Large intestine (tissue), 3 donors: Measurements from ENCODE around the gene MGAT4A. TPM values are rescaled to one million over a fixed set of nuclear protein-coding genes. Genes with fewer than 3 reads are reported as not detected.

Experiments used
- DNase-seq, 2 donors: peaks; one replicate each; pipeline versions ENCODE4 v3.0.0 to v3.0.0-alpha.2; 2013
- H3K27ac ChIP-seq: one replicate; pipeline ENCODE4 v1.5.1; 2013; ENCODE audit warnings: low read length
- H3K27me3 ChIP-seq: 2 replicates; pipeline ENCODE4 v1.6.1; 2013; ENCODE audit warnings: low read length; ENCODE audit not compliant: control insufficient read depth, insufficient read depth
- H3K36me3 ChIP-seq: 2 replicates; pipeline ENCODE4 v1.6.1; 2013; ENCODE audit warnings: low read length; ENCODE audit not compliant: control insufficient read depth, insufficient read depth
- H3K4me1 ChIP-seq: one replicate; pipeline ENCODE4 v1.6.1; 2013; ENCODE audit warnings: low read length; ENCODE audit not compliant: control insufficient read depth, insufficient read depth
- H3K4me3 ChIP-seq: one replicate; pipeline ENCODE4 v1.5.1; 2013; ENCODE audit warnings: low read length
- H3K9me3 ChIP-seq: one replicate; pipeline ENCODE4 v1.6.1; 2013; ENCODE audit warnings: mild to moderate bottlenecking, low read depth, low read length, moderate library complexity; ENCODE audit not compliant: control insufficient read depth
- WGBS: methylation state at CpG from one replicate; pipeline ENCODE4 v1.1.5; 2013; ENCODE audit warnings: low lambda C conversion rate; ENCODE audit not compliant: insufficient coverage; 5-methylcytosine and 5-hydroxymethylcytosine counted together
- polyA plus RNA-seq: library from polyadenylated mRNA; unstranded; fragments of 120-200 nt; gene quantifications from one replicate; pipeline ENCODE4 v1.2.1, GENCODE V29; 2013

The MGAT4A gene
- polyA plus RNA-seq, 1 donor, result 37.5 TPM

- H3K27ac ChIP-seq, result no peak overlapping the region
- no peak for DNase-seq
- peaks cover 43% of the 10 kb centered on the region for H3K36me3 ChIP-seq
- no peak overlapping the region for H3K4me3 ChIP-seq
- H3K4me1 ChIP-seq, result no peaks in the 10 kb centered on the region
- no peaks in the 10 kb centered on the region for H3K27me3 ChIP-seq
- H3K9me3 ChIP-seq, result no peaks in the 10 kb centered on the region
- WGBS, result no CpG with 5 or more reads among the region's 10 CpGs
These were observed 153.6 kb downstream of the MGAT4A start for GRCh38 chr2:98577313-98577712.

- Histone ChIP-seq H3K4me1 (no peaks in the 10 kb centered on the region), H3K27ac (no peak overlapping the region), H3K4me3 (no peak overlapping the region), H3K36me3 (peaks cover 46% of the 10 kb centered on the region), H3K27me3 (no peaks in the 10 kb centered on the region), H3K9me3 (no peaks in the 10 kb centered on the region)
- 100% methylated on average over 1 of the region's 22 CpGs for WGBS
- DNase-seq, result no peak
These were observed 154.1 kb downstream of the MGAT4A start for GRCh38 chr2:98576666-98577312.

GRCh38 chr2:98573426-98573825, 157.5 kb downstream of the MGAT4A start:
- no peaks in the 10 kb centered on the region for H3K4me1 ChIP-seq
- no peak overlapping the region for H3K4me3 ChIP-seq
- no CpG with 5 or more reads among the region's 13 CpGs for WGBS
- no peak overlapping the region for H3K27ac ChIP-seq
- no peak for DNase-seq
- H3K9me3 ChIP-seq, result no peaks in the 10 kb centered on the region
- peaks cover 62% of the 10 kb centered on the region for H3K36me3 ChIP-seq
- H3K27me3 ChIP-seq, result no peaks in the 10 kb centered on the region

GRCh38 chr2:98572676-98573075, 158.3 kb downstream of the MGAT4A start:
- Histone ChIP-seq H3K27me3 (no peaks in the 10 kb centered on the region), H3K27ac (no peak overlapping the region), H3K4me1 (no peaks in the 10 kb centered on the region), H3K9me3 (no peaks in the 10 kb centered on the region), H3K36me3 (peaks cover 62% of the 10 kb centered on the region), H3K4me3 (no peak overlapping the region)
- no CpG with 5 or more reads among the region's 15 CpGs for WGBS
- no peak for DNase-seq

GRCh38 chr2:98572211-98572610, 158.7 kb downstream of the MGAT4A start:
- Histone ChIP-seq H3K9me3 (no peaks in the 10 kb centered on the region), H3K36me3 (peaks cover 63% of the 10 kb centered on the region), H3K27me3 (no peaks in the 10 kb centered on the region), H3K4me1 (no peaks in the 10 kb centered on the region), H3K4me3 (no peak overlapping the region), H3K27ac (no peak overlapping the region)
- WGBS, result no CpG with 5 or more reads among the region's 5 CpGs
- no peak for DNase-seq

- Histone ChIP-seq H3K4me3 (no peak overlapping the region), H3K27ac (no peak overlapping the region), H3K36me3 (peaks cover 61% of the 10 kb centered on the region), H3K4me1 (no peaks in the 10 kb centered on the region), H3K27me3 (no peaks in the 10 kb centered on the region), H3K9me3 (no peaks in the 10 kb centered on the region)
- no CpG with 5 or more reads among the region's 9 CpGs for WGBS
- DNase-seq, result no peak
These were observed 159.1 kb downstream of the MGAT4A start for GRCh38 chr2:98571796-98572195.

- no peak for DNase-seq
These were observed 159.7 kb downstream of the MGAT4A start for GRCh38 chr2:98571121-98571701.

GRCh38 chr2:98570356-98570755, 160.6 kb downstream of the MGAT4A start:
- no CpG with 5 or more reads among the region's 5 CpGs for WGBS

More at GRCh38 chr2:98571121-98571701, 159.7 kb downstream of the MGAT4A start:
- Histone ChIP-seq H3K9me3 (no peaks in the 10 kb centered on the region), H3K27ac (no peak overlapping the region), H3K4me3 (no peak overlapping the region), H3K36me3 (peaks cover 60% of the 10 kb centered on the region), H3K4me1 (no peaks in the 10 kb centered on the region), H3K27me3 (no peaks in the 10 kb centered on the region)
- WGBS, result no CpG with 5 or more reads among the region's 13 CpGs

GRCh38 chr2:98569915-98570314, 161.0 kb downstream of the MGAT4A start:
- Histone ChIP-seq H3K36me3 (peaks cover 67% of the 10 kb centered on the region), H3K9me3 (no peaks in the 10 kb centered on the region), H3K27me3 (no peaks in the 10 kb centered on the region), H3K4me3 (no peak overlapping the region), H3K4me1 (no peaks in the 10 kb centered on the region), H3K27ac (no peak overlapping the region)
- no CpG with 5 or more reads among the region's 13 CpGs for WGBS
- DNase-seq, result no peak

More at GRCh38 chr2:98570356-98570755, 160.6 kb downstream of the MGAT4A start:
- H3K4me3 ChIP-seq, result no peak overlapping the region
- DNase-seq, result no peak
- H3K9me3 ChIP-seq, result no peaks in the 10 kb centered on the region
- peaks cover 66% of the 10 kb centered on the region for H3K36me3 ChIP-seq
- H3K27ac ChIP-seq, result no peak overlapping the region
- no peaks in the 10 kb centered on the region for H3K4me1 ChIP-seq
- H3K27me3 ChIP-seq, result no peaks in the 10 kb centered on the region

GRCh38 chr2:98569197-98569793, 161.6 kb downstream of the MGAT4A start:
- H3K4me3 ChIP-seq, result no peak overlapping the region
- peak in 1 of 2 donors; percentile 10 for DNase-seq
- H3K36me3 ChIP-seq, result peaks cover 67% of the 10 kb centered on the region
- no CpG with 5 or more reads among the region's 19 CpGs for WGBS
- H3K9me3 ChIP-seq, result no peaks in the 10 kb centered on the region
- no peaks in the 10 kb centered on the region for H3K4me1 ChIP-seq
- no peak overlapping the region for H3K27ac ChIP-seq
- no peaks in the 10 kb centered on the region for H3K27me3 ChIP-seq
